ENCODE measurements around the gene TENT5C. TPM values are rescaled to one million over a fixed set of nuclear protein-coding genes. Genes with fewer than 3 reads are reported as not detected.

Gene TENT5C
- total RNA-seq, 1 experiment from 2014 or later = 1.4 TPM

DNA sequence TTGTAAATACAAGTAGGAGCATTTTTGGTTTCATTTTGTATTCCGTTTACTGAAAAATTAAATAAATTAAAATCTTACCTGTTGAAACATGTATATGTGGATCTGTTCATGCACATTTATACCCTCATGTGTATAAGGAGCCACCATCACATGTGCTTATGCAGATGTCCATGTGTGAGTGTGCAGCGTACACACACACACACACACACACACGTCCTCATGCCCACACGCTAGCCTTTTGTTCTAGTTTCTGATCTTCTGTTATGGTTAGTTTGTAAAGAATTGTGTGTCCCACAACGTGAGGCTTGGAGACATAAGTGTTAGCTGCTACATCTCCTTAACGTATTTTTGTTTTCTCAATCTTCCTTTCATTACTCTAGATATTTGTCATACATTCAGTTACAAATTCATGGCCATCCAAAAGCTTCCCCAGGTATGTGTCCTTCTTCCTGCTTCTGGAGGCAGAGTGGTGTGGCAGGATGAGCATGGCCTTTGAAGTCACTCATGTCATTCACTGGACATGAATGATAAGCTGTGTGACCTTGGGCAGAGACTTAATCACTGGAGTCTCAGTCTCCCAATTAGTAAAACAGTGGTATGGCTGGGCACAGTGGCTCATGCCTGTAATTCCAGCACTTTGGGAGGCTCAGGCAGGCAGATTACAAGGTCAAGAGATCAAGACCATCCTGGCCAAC is 54.6 kb downstream of the TENT5C start:
- no peaks in the 10 kb centered on the region for H4K20me1 ChIP-seq (ENCODE audit: insufficient read depth)
- TF ChIP-seq TCF7L2 (IDR thresholded peaks at IDR 0.05; ENCODE audit: borderline replicate concordance, extremely low read depth, insufficient read depth, insufficient read length) = peak; percentile 29
- TF ChIP-seq, protein P1, sequence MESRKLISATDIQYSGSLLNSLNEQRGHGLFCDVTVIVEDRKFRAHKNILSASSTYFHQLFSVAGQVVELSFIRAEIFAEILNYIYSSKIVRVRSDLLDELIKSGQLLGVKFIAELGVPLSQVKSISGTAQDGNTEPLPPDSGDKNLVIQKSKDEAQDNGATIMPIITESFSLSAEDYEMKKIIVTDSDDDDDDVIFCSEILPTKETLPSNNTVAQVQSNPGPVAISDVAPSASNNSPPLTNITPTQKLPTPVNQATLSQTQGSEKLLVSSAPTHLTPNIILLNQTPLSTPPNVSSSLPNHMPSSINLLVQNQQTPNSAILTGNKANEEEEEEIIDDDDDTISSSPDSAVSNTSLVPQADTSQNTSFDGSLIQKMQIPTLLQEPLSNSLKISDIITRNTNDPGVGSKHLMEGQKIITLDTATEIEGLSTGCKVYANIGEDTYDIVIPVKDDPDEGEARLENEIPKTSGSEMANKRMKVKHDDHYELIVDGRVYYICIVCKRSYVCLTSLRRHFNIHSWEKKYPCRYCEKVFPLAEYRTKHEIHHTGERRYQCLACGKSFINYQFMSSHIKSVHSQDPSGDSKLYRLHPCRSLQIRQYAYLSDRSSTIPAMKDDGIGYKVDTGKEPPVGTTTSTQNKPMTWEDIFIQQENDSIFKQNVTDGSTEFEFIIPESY (IDR thresholded peaks at IDR 0.05; ENCODE audit: extremely low read depth, insufficient replicate concordance, low read length) = no peak
- POLR2A ChIA-PET = no interaction called here
- peaks cover 5 to 10% of the 10 kb centered on the region in 2 experiments for H3K4me1 ChIP-seq (ENCODE audit: control insufficient read depth in 1 of 2, insufficient read depth in 2 of 2, low read length in 2 of 2)
- CTCF ChIA-PET = no interaction called here
- H3K4me2 ChIP-seq (ENCODE audit: low read length) = no peak overlapping the region
- no peak for DNase-seq (ENCODE audit: low read depth, low spot score)
- no peak overlapping the region for H2AFZ ChIP-seq (ENCODE audit: low read depth, low read length, poor library complexity, severe bottlenecking)
- no peaks in the 10 kb centered on the region for H3K79me2 ChIP-seq (ENCODE audit: insufficient read depth, low read length)
- ATAC-seq = no peak
- H3K27me3 ChIP-seq (ENCODE audit: insufficient read depth, low read length) = no peaks in the 10 kb centered on the region
- H3K4me3 ChIP-seq (replicated peaks in 1 of 2; ENCODE audit: low read depth in 1 of 2, low read length in 2 of 2) = no peak overlapping the region
- intact Hi-C loops (cut with micrococcal nuclease) = no loop called here
- H3K27ac ChIP-seq (ENCODE audit: low read depth, low read length) = no peak overlapping the region
- H3K36me3 ChIP-seq (ENCODE audit: control insufficient read depth in 1 of 2, insufficient read depth in 2 of 2, low read length in 2 of 2) = no peaks in the 10 kb centered on the region
- BruUV-seq (replicated peaks) = no TSS peak
- no peaks in the 10 kb centered on the region for H3K9me2 ChIP-seq (ENCODE audit: insufficient read depth)
- RAD21 ChIA-PET (ENCODE audit: low non-redundant PET in 1 of 2, low total read pairs in 2 of 2, uncharacterized antibody in 2 of 2, unreplicated experiment in 2 of 2) = no interaction called here
- no peaks in the 10 kb centered on the region for H3K9me3 ChIP-seq (ENCODE audit: control insufficient read depth in 1 of 2, insufficient read depth in 1 of 2, low read depth in 1 of 2, low read length in 2 of 2)
- no peak overlapping the region for H3K9ac ChIP-seq (ENCODE audit: low read length)

- Histone ChIP-seq H3K79me2 (ENCODE audit: insufficient read depth, low read length) (no peaks in the 10 kb centered on the region), H3K9me2 (ENCODE audit: insufficient read depth) (no peaks in the 10 kb centered on the region), H3K9ac (ENCODE audit: low read length) (no peak overlapping the region), H4K20me1 (ENCODE audit: insufficient read depth) (no peaks in the 10 kb centered on the region), H3K27me3 (ENCODE audit: insufficient read depth, low read length) (no peaks in the 10 kb centered on the region), H3K27ac (ENCODE audit: low read depth, low read length) (no peak overlapping the region), H3K4me1 (ENCODE audit: control insufficient read depth in 1 of 2, insufficient read depth in 2 of 2, low read length in 2 of 2) (peaks cover 5 to 10% of the 10 kb centered on the region in 2 experiments), H2AFZ (ENCODE audit: low read depth, low read length, poor library complexity, severe bottlenecking) (no peak overlapping the region), H3K4me3 (replicated peaks in 1 of 2; ENCODE audit: low read depth in 1 of 2, low read length in 2 of 2) (no peak overlapping the region), H3K36me3 (ENCODE audit: control insufficient read depth in 1 of 2, insufficient read depth in 2 of 2, low read length in 2 of 2) (no peaks in the 10 kb centered on the region), H3K9me3 (ENCODE audit: control insufficient read depth in 1 of 2, insufficient read depth in 1 of 2, low read depth in 1 of 2, low read length in 2 of 2) (no peaks in the 10 kb centered on the region), H3K4me2 (ENCODE audit: low read length) (no peak overlapping the region)
- no peak for TF ChIP-seq ZFX (IDR thresholded peaks at IDR 0.05)
- no peak for TF ChIP-seq CBX3 (IDR thresholded peaks at IDR 0.05; ENCODE audit: low read depth)
- TF ChIP-seq RAD21 (IDR thresholded peaks at IDR 0.05; ENCODE audit: low read depth) = no peak
- DNase-seq (ENCODE audit: low read depth, low spot score) (no peak), ATAC-seq (no peak)
- no TSS peak for BruUV-seq (replicated peaks)
- intact Hi-C loops (cut with micrococcal nuclease) = no loop called here
- ChIA-PET POLR2A (no interaction called here), CTCF (no interaction called here), RAD21 (ENCODE audit: low non-redundant PET in 1 of 2, low total read pairs in 2 of 2, uncharacterized antibody in 2 of 2, unreplicated experiment in 2 of 2) (no interaction called here)
Observed at GRCh38 chr1:117661027-117661426, 55.2 kb downstream of the TENT5C start.
